GM18508 (cell line): Measurements from ENCODE around the gene KREMEN2.
"Not testable (repeated sequence)": the region's sequence is repeated elsewhere in the genome, so short reads cannot be mapped to it uniquely, and the experiment has no call there.

Experiments used
- ATAC-seq: cut with Tn5 transposase; IDR thresholded peaks from one replicate; pipeline ENCODE4 v1.9.1; 2021; ENCODE audit warnings: moderate number of reproducible peaks; ENCODE audit not compliant: insufficient read depth, unreplicated experiment

KREMEN2 gene

GRCh38 chr16:2938206-2938605, 25.9 kb upstream of the KREMEN2 start:
- ATAC-seq: no peak

- no peak for ATAC-seq
Observed at GRCh38 chr16:2939968-2940367, 24.1 kb upstream of the KREMEN2 start.

GRCh38 chr16:2942045-2942444, 22.0 kb upstream of the KREMEN2 start:
- ATAC-seq: no peak

DNA sequence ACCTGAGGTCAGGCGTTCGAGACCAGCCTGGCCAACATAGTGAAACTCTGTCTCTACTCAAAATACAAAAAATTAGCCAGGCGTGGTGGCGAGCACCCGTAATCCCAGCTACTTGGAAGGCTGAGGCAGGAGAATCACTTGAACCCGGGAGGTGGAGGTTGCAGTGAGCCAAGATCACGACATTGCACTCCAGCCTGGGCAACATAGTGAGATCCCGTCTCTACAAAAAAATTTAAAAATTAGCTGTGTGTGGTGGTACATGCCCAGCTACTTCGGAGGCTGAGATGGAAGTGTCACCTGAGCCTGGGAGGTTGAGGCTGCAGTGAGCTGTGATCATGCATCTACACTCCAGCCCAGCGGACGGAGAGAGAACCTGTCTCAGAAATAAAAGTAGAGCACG, 20.4 kb upstream of the KREMEN2 start:
- not testable (repeated sequence) for ATAC-seq

DNA sequence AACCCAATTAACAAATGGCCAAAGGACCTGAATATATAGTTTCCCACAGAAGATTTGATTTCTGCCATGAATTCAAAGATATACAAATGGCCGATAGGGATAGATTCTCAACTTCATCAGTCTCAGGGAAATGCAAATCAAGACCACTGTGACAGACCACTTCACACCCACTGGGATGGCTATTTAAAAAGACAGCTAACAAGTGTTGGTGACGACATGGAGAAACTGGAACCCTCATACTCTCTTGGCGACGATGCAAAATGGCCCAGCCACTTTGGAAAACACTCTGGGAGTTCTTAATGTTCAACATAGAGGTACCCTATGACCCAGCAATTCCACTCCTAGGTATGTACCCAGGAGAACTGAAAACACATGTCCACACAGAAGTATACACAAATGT, 17.4 kb upstream of the KREMEN2 start:
- no peak for ATAC-seq

GRCh38 chr16:2948807-2949704, 15.0 kb upstream of the KREMEN2 start:
- ATAC-seq: no peak

GRCh38 chr16:2949705-2950352, 14.2 kb upstream of the KREMEN2 start:
- no peak for ATAC-seq

- no peak for ATAC-seq
Observed at GRCh38 chr16:2950353-2950724, 13.7 kb upstream of the KREMEN2 start.

- no peak for ATAC-seq
Observed at GRCh38 chr16:2950773-2951172, 13.3 kb upstream of the KREMEN2 start.

DNA sequence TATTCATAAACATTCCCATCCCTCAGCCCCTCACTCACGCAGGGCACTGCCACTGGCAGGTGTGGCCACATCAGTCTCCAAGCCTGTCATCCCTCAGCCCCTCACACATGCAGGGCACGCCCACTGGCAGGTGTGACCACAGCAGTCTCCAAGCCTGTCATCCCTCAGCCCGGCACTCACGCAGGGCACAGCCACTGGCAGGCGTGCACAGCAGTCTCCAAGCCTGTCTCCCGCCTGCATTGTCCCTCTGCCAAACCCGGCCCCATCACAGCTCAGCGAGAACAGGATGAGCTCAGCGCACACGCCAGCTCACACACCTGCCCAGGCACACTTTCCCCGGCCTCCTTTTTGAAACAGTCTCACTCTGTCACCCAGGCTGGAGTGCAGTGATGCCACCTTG, 11.4 kb upstream of the KREMEN2 start:
- no peak for ATAC-seq

- ATAC-seq: no peak
Observed at GRCh38 chr16:2953706-2954627, 10.1 kb upstream of the KREMEN2 start.

DNA sequence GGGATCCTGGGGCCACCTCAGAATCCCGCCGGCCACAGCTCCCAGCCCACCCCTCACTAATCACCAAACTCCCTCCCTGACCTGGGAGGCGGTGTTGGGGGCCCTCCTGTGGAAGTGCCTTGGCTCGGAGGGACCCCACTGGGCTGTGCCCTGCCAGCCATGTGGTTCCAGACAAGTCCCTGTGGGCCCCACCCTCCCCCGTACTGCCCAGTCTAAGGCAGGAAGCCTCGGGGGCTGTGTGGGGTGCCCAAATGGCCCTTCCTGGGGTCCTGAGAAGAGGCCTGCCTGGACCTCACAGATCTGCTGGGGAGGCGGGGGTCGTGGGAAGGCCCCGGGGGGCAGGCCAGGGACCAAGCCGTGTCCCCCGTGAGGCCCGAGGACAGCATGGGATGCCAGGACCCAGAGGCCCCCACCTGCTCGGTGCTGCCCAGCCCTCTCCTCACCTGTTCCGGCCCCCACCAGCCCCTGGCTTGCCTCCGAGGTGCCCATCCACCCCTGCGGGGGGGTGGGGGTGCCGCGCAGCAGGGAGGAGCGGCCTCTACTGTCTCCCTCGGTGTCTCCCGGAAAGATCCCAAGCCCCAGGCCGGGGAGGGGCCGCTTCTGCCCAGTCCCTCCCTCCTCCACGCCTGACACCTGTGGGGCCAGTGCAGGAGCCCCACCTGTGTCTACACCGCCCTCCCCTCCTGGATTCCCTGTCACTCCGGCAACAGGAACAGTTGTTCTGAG, 9.3 kb upstream of the KREMEN2 start:
- no peak for ATAC-seq

- no peak for ATAC-seq
Observed at GRCh38 chr16:2955438-2955778, 8.7 kb upstream of the KREMEN2 start.

- no peak for ATAC-seq
Observed at GRCh38 chr16:2955779-2956578, 8.1 kb upstream of the KREMEN2 start.

DNA sequence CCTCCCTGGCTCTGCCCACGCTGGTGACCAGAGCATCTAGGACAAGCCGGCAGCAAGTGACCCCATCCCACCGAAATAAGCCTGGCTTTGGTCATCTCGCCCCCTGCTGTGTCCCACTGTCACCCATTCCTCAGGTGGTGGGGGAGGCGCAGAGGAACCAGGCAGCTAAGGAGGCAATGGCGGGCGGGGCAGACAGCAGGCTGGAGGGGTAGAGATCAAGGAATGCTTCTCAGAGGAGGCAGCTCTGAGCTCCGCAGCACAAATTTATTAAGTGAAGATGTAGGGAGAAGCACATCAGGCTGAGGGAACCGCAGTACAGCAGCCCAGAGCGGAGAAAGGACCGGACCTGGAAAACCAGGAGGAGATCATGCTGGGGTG, 7.5 kb upstream of the KREMEN2 start:
- ATAC-seq: no peak

DNA sequence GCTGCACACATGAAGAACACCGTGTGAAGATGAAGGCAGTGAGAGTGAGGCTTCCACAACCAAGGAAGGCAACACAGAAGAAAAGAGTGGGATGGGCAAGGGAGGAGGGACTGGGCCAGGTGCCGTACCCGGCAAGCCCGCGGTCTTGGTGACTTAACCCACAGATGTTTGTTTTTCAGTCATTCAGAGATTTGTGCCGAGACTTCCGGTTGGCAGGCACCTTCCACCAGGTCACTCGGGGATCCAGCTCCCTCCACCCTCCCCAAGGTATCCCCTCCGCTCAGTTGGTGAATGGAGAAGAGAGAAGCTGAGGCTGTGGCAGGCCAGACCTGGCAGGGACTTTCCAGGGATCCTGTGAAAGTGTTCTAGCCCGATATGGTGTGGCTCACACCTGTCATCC, 4.9 kb upstream of the KREMEN2 start:
- ATAC-seq: no peak

GRCh38 chr16:2960183-2961010, 3.7 kb upstream of the KREMEN2 start:
- ATAC-seq: no peak

GRCh38 chr16:2962334-2963073, 1.6 kb upstream of the KREMEN2 start:
- no peak for ATAC-seq
